PC-3 (cell line): ENCODE data around the gene CLCN5. TPM values are rescaled to one million over a fixed set of nuclear protein-coding genes. Genes with fewer than 3 reads are reported as not detected.

Experiments used
- ATAC-seq: fragments of 200-7000 bp; cut with Tn5 transposase; 2 replicates; pipeline ENCODE4 v1.9.1; 2020; ENCODE audit warnings: mild to moderate bottlenecking, moderate library complexity
- BruUV-seq: library from RNA; stranded (reverse); fragments of 400-500 nt; replicated peaks from 2 replicates; lab custom pipeline; 2021; lab: Mats Ljungman, UMichigan
- CTCF ChIA-PET: fragments of 300-600 bp; sonication (Branson Sonifier 250); formaldehyde crosslinking; loops from one replicate; lab custom pipeline; 2022; ENCODE audit warnings: antibody characterized with exemption; lab: Charles Lee
- POLR2A ChIA-PET: fragments of 300-600 bp; sonication (Branson Sonifier 250); formaldehyde crosslinking; loops from one replicate; lab custom pipeline; 2022; ENCODE audit warnings: antibody characterized with exemption; ENCODE audit not compliant: unreplicated experiment; lab: Charles Lee
- DNase-seq: peaks from one replicate; pipeline ENCODE4 v3.0.0-alpha.2; 2015
- H2AFZ ChIP-seq: fragments of 300-600 bp; sonication (generic); 2 replicates; pipeline ENCODE4 v1.6.0; 2016; ENCODE audit warnings: antibody characterized with exemption, low read length
- H3F3A ChIP-seq: fragments of 300-600 bp; sonication (generic); one replicate; pipeline ENCODE4 v1.6.0; 2017; ENCODE audit warnings: antibody characterized with exemption, low read length, control low read depth, mild to moderate bottlenecking; ENCODE audit not compliant: unreplicated experiment
- H3K27ac ChIP-seq: fragments of 300-600 bp; sonication (generic); 2 replicates; pipeline ENCODE4 v1.5.1; 2016; ENCODE audit warnings: mild to moderate bottlenecking, low read length
- H3K27me3 ChIP-seq: fragments of 300-600 bp; sonication (generic); 2 replicates; pipeline ENCODE4 v1.6.1; 2016; ENCODE audit warnings: low read length, mixed read lengths
- H3K36me3 ChIP-seq: fragments of 300-600 bp; sonication (generic); 2 replicates; pipeline ENCODE4 v1.6.1; 2016; ENCODE audit warnings: low read depth, mixed run types, low read length, mixed read lengths
- H3K4me1 ChIP-seq: fragments of 300-600 bp; sonication (generic); 2 replicates; pipeline ENCODE4 v1.5.1; 2016; ENCODE audit warnings: low read length; ENCODE audit not compliant: insufficient read depth
- H3K4me2 ChIP-seq: fragments of 300-600 bp; sonication (generic); 2 replicates; pipeline ENCODE4 v1.6.0; 2016; ENCODE audit warnings: low read length
- H3K4me3 ChIP-seq: fragments of 300-600 bp; sonication (generic); 2 replicates; pipeline ENCODE4 v1.5.1; 2016; ENCODE audit warnings: mild to moderate bottlenecking, low read length, mixed read lengths
- H3K79me2 ChIP-seq: fragments of 300-600 bp; sonication (generic); 2 replicates; pipeline ENCODE4 v1.6.1; 2017; ENCODE audit warnings: low read length, mixed read lengths
- H3K9ac ChIP-seq: fragments of 300-600 bp; sonication (generic); 2 replicates; pipeline ENCODE4 v1.6.0; 2016; ENCODE audit warnings: mild to moderate bottlenecking, low read length
- H3K9me2 ChIP-seq: fragments of 300-600 bp; sonication (generic); replicated peaks from 2 replicates; pipeline ENCODE4 v1.6.1; 2016; ENCODE audit warnings: mixed run types, low read length, mixed read lengths
- H3K9me3 ChIP-seq: fragments of 300-600 bp; sonication (generic); 2 replicates; pipeline ENCODE4 v1.6.1; 2016; ENCODE audit warnings: low read length, mixed read lengths
- H4K20me1 ChIP-seq: fragments of 300-600 bp; sonication (generic); 2 replicates; pipeline ENCODE4 v1.6.1; 2016; ENCODE audit warnings: low read length, mixed read lengths
- EZH2 ChIP-seq: fragments of 300-600 bp; sonication (generic); IDR thresholded peaks from one replicate; pipeline ENCODE4 v1.6.1; 2017; ENCODE audit warnings: antibody characterized with exemption, mild to moderate bottlenecking, low read length; ENCODE audit not compliant: unreplicated experiment
- EZH2phosphoT487 ChIP-seq: fragments of 300-600 bp; sonication (generic); IDR thresholded peaks from 2 replicates; pipeline ENCODE4 v1.6.1; 2018; ENCODE audit warnings: mild to moderate bottlenecking, antibody characterized with exemption, low read length, borderline replicate concordance
- intact Hi-C: fragments of 100-400 bp; cut with micrococcal nuclease; formaldehyde crosslinking; loops from 2 replicates; pipeline ENCODE4 v1.9.0; 2023
- total RNA-seq: library from RNA; depleted of rRNA; stranded (reverse); fragments of >200 nt; gene quantifications from 2 replicates; pipeline ENCODE4 v1.2.3, GENCODE V29; 2014
- TF ChIP-seq, protein P1 (sequence below): fragments of 300-600 bp; sonication (generic); conservative IDR thresholded peaks from 2 replicates; pipeline ENCODE4 v1.5.1; 2017; ENCODE audit warnings: antibody characterized with exemption, low read depth, mild to moderate bottlenecking, low read length

The CLCN5 gene
- total RNA-seq, 1 experiment from 2014 or later, result 5.9 TPM

DNA sequence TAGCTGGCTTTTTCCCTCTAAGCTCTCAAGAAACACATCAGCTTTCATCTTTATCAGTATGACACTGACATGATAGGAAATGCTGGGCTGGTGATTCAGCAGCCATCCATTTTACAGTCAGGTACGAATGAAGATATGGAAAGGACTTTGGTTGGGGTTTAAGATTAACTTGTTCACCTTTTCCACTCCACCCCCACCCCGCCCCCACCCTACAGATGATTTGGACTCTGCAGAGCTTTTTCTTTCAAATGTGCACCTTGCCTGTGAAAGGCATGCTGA, 145.8 kb downstream of the CLCN5 start:
- Histone ChIP-seq H3F3A (no peaks in the 10 kb centered on the region), H4K20me1 (no peaks in the 10 kb centered on the region), H3K9ac (no peak overlapping the region), H3K27ac (no peak overlapping the region), H2AFZ (no peak overlapping the region), H3K9me2 (no peaks in the 10 kb centered on the region), H3K27me3 (no peaks in the 10 kb centered on the region), H3K4me2 (no peak overlapping the region), H3K36me3 (no peaks in the 10 kb centered on the region), H3K4me3 (no peak overlapping the region), H3K4me1 (no peaks in the 10 kb centered on the region), H3K9me3 (no peaks in the 10 kb centered on the region), H3K79me2 (no peaks in the 10 kb centered on the region)
- DNase-seq (no peak), ATAC-seq (no peak)
- ChIA-PET CTCF (no interaction called here), POLR2A (no interaction called here)
- BruUV-seq, result no TSS peak
- intact Hi-C loops, result no loop called here
- TF ChIP-seq EZH2phosphoT487 (no peak), EZH2 (no peak)
- TF ChIP-seq, protein P1, sequence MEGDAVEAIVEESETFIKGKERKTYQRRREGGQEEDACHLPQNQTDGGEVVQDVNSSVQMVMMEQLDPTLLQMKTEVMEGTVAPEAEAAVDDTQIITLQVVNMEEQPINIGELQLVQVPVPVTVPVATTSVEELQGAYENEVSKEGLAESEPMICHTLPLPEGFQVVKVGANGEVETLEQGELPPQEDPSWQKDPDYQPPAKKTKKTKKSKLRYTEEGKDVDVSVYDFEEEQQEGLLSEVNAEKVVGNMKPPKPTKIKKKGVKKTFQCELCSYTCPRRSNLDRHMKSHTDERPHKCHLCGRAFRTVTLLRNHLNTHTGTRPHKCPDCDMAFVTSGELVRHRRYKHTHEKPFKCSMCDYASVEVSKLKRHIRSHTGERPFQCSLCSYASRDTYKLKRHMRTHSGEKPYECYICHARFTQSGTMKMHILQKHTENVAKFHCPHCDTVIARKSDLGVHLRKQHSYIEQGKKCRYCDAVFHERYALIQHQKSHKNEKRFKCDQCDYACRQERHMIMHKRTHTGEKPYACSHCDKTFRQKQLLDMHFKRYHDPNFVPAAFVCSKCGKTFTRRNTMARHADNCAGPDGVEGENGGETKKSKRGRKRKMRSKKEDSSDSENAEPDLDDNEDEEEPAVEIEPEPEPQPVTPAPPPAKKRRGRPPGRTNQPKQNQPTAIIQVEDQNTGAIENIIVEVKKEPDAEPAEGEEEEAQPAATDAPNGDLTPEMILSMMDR, result no peak

DNA sequence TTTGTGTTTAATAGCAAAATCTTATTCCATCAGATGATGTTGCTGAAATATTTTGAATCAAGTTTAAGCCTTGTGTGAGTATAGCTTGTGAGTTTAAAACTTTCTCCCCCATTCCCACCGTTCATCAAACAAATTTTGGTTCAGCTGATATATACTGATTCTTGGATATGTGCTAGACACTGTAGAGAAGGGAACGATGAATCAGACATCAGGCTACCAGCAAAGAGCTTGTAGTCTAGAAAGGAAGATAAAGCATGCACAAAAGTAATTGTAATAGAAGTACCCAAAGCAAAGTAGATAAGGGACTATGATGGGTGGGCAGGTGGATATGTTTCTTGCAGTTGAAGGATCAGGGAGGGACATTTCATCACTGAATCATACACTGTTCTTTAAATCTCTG, 146.5 kb downstream of the CLCN5 start:
- TF ChIP-seq, protein P1, result no peak
- no peak for TF ChIP-seq EZH2phosphoT487
- no peak for TF ChIP-seq EZH2
- CTCF ChIA-PET, result no interaction called here
- no peak for ATAC-seq

DNA sequence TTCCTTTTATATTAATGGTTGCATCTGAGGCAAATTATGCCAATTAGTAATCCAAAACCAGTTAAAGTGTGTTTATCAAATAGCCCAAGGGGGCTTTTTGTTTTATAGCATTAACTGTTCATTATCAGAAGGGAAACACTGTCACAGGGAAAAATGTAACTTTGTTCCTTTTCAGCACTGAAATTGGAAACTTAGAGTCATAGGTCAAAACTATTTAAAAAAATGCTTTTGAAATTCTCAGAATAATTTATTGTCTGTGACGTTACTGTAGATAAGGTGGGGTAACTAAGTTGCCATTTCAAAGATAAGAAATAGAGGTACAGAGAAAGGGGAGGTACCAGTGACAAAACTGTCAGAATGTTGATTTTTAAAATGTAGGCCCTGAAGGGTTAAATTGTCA, 149.1 kb downstream of the CLCN5 start:
- Histone ChIP-seq H3K79me2 (no peaks in the 10 kb centered on the region), H3K27me3 (no peaks in the 10 kb centered on the region), H3F3A (no peaks in the 10 kb centered on the region), H3K9me2 (no peaks in the 10 kb centered on the region), H3K9me3 (no peaks in the 10 kb centered on the region), H2AFZ (no peak overlapping the region), H3K27ac (no peak overlapping the region), H3K4me2 (no peak overlapping the region), H4K20me1 (no peaks in the 10 kb centered on the region), H3K4me3 (no peak overlapping the region), H3K36me3 (no peaks in the 10 kb centered on the region), H3K9ac (no peak overlapping the region), H3K4me1 (no peaks in the 10 kb centered on the region)
- TF ChIP-seq EZH2phosphoT487 (no peak), EZH2 (no peak)
- TF ChIP-seq, protein P1, result no peak
- ChIA-PET POLR2A (no interaction called here), CTCF (no interaction called here)
- BruUV-seq, result no TSS peak
- no peak for DNase-seq
- no peak for ATAC-seq
- intact Hi-C loops, result no loop called here

More for the DNA sequence above, 146.5 kb downstream of the CLCN5 start:
- POLR2A ChIA-PET, result no interaction called here
- H3K79me2 ChIP-seq, result no peaks in the 10 kb centered on the region
- DNase-seq, result no peak
- H4K20me1 ChIP-seq, result no peaks in the 10 kb centered on the region
- H3K9ac ChIP-seq, result no peak overlapping the region
- H3F3A ChIP-seq, result no peaks in the 10 kb centered on the region
- no peaks in the 10 kb centered on the region for H3K9me2 ChIP-seq
- H3K4me3 ChIP-seq, result no peak overlapping the region
- no peak overlapping the region for H3K4me2 ChIP-seq
- intact Hi-C loops, result no loop called here
- H3K9me3 ChIP-seq, result no peaks in the 10 kb centered on the region
- BruUV-seq, result no TSS peak
- H2AFZ ChIP-seq, result no peak overlapping the region
- H3K27me3 ChIP-seq, result no peaks in the 10 kb centered on the region
- H3K27ac ChIP-seq, result no peak overlapping the region
- no peaks in the 10 kb centered on the region for H3K36me3 ChIP-seq
- H3K4me1 ChIP-seq, result no peaks in the 10 kb centered on the region
